Neural cell (in vitro differentiated cells): ENCODE results near the gene KAT2A. TPM values are rescaled to one million over a fixed set of nuclear protein-coding genes. Genes with fewer than 3 reads are reported as not detected.

ENCODE experiments used
- H2AFZ ChIP-seq: fragments of 200-600, 300-800 bp; sonication (generic), shearing (Covaris generic); 2 replicates; pipeline ENCODE4 v1.6.0; 2014; ENCODE audit warnings: low read depth, mild to moderate bottlenecking, antibody characterized with exemption, low read length, moderate library complexity
- H3F3A ChIP-seq: fragments of 200-600 bp; shearing (Covaris generic); 2 replicates; pipeline ENCODE4 v1.6.1; 2016; ENCODE audit warnings: mild to moderate bottlenecking, moderate library complexity, mixed read lengths, antibody characterized with exemption, low read length; ENCODE audit not compliant: insufficient read depth, poor library complexity, severe bottlenecking
- H3K27ac ChIP-seq: fragments of 200-600, 300-800 bp; sonication (generic), shearing (Covaris generic); 2 replicates; pipeline ENCODE4 v1.5.1; 2014; ENCODE audit warnings: mild to moderate bottlenecking, low read length, moderate library complexity
- H3K27me3 ChIP-seq: fragments of 300-800, 200-600 bp; sonication (generic), shearing (Covaris generic); 2 replicates; pipeline ENCODE4 v1.6.0; 2014; ENCODE audit warnings: mild to moderate bottlenecking, low read depth, low read length, moderate library complexity; ENCODE audit not compliant: insufficient read depth
- H3K36me3 ChIP-seq: fragments of 300-800, 200-600 bp; sonication (generic), shearing (Covaris generic); 2 replicates; pipeline ENCODE4 v1.5.1; 2014; ENCODE audit warnings: mild to moderate bottlenecking, antibody characterized with exemption, low read length, moderate library complexity; ENCODE audit not compliant: insufficient read depth
- H3K4me2 ChIP-seq: fragments of 300-800, 200-600 bp; sonication (generic), shearing (Covaris generic); 2 replicates; pipeline ENCODE4 v1.6.0; 2014; ENCODE audit warnings: mild to moderate bottlenecking, low read length
- H3K4me3 ChIP-seq: fragments of 300-800, 200-600 bp; sonication (generic), shearing (Covaris generic); 2 replicates; pipeline ENCODE4 v1.5.1; 2014; ENCODE audit warnings: mild to moderate bottlenecking, low read length, moderate library complexity
- H3K79me2 ChIP-seq: fragments of 200-600 bp; shearing (Covaris generic); replicated peaks from 2 replicates; pipeline ENCODE4 v1.6.0; 2014; ENCODE audit warnings: mild to moderate bottlenecking, low read length, moderate library complexity; ENCODE audit not compliant: insufficient read depth
- H3K9ac ChIP-seq: fragments of 300-800, 200-600 bp; sonication (generic), shearing (Covaris generic); 2 replicates; pipeline ENCODE4 v1.6.1; 2016; ENCODE audit warnings: mild to moderate bottlenecking, low read length, mixed read lengths
- H3K9me2 ChIP-seq: fragments of 200-600 bp; shearing (Covaris generic); 2 replicates; pipeline ENCODE4 v1.6.1; 2016; ENCODE audit warnings: mild to moderate bottlenecking, low read length, mixed read lengths; ENCODE audit not compliant: insufficient read depth
- H3K9me3 ChIP-seq: fragments of 200-600, 300-800 bp; sonication (generic), shearing (Covaris generic); 2 replicates; pipeline ENCODE4 v1.6.1; 2016; ENCODE audit warnings: mild to moderate bottlenecking, mixed run types, low read length, moderate library complexity, mixed read lengths
- H4K20me1 ChIP-seq: fragments of 200-600 bp; shearing (Covaris generic); 2 replicates; pipeline ENCODE4 v1.6.1; 2016; ENCODE audit warnings: mild to moderate bottlenecking, mixed run types; ENCODE audit not compliant: insufficient read depth
- EP300 ChIP-seq: fragments of 450-650 bp; conservative IDR thresholded peaks from 2 replicates; pipeline ENCODE4 v1.6.1; 2014; ENCODE audit warnings: antibody characterized with exemption, mild to moderate bottlenecking, moderate library complexity; ENCODE audit not compliant: poor library complexity, severe bottlenecking
- EZH2 ChIP-seq: fragments of 200-600, 300-800 bp; shearing (Covaris generic), sonication (generic); IDR thresholded peaks from 2 replicates; pipeline ENCODE4 v1.6.1; 2014; ENCODE audit warnings: antibody characterized with exemption, low read length, borderline replicate concordance, mild to moderate bottlenecking; ENCODE audit not compliant: insufficient read depth, poor library complexity, severe bottlenecking
- MXI1 ChIP-seq: fragments of 450-650 bp; conservative IDR thresholded peaks from 2 replicates; pipeline ENCODE4 v1.6.1; 2014; ENCODE audit warnings: antibody characterized with exemption, mild to moderate bottlenecking; ENCODE audit not compliant: poor library complexity, severe bottlenecking
- POLR2AphosphoS5 ChIP-seq: IDR thresholded peaks from 2 replicates; pipeline ENCODE4 v1.6.1; 2012
- RAD21 ChIP-seq: fragments of 450-650 bp; conservative IDR thresholded peaks from 2 replicates; pipeline ENCODE4 v1.6.1; 2014; ENCODE audit warnings: antibody characterized with exemption, mild to moderate bottlenecking, moderate library complexity
- SMC3 ChIP-seq: fragments of 450-650 bp; conservative IDR thresholded peaks from 2 replicates; pipeline ENCODE4 v1.6.1; 2014; ENCODE audit warnings: antibody characterized with exemption, mild to moderate bottlenecking, moderate library complexity; ENCODE audit not compliant: poor library complexity
- TAF1 ChIP-seq: IDR thresholded peaks from 2 replicates; pipeline ENCODE4 v1.6.1; 2012; ENCODE audit warnings: low read depth
- polyA plus RNA-seq: library from polyadenylated mRNA; depleted of rRNA; stranded (reverse); fragments of >200 nt; gene quantifications from 2 replicates; pipeline ENCODE4 v1.2.3, GENCODE V29; 2014
- TF ChIP-seq, protein P1 (sequence below): fragments of 450-650 bp; IDR thresholded peaks from 2 replicates; pipeline ENCODE4 v1.5.1; 2014; ENCODE audit warnings: antibody characterized with exemption, mild to moderate bottlenecking, moderate library complexity; ENCODE audit not compliant: poor library complexity, severe bottlenecking
- TF ChIP-seq, protein P2 (sequence below): IDR thresholded peaks from 2 replicates; pipeline ENCODE4 v1.6.1; 2012; ENCODE audit warnings: borderline replicate concordance

Gene KAT2A
- polyA plus RNA-seq, 1 donor from 2014 or later, result 39.9 TPM

DNA sequence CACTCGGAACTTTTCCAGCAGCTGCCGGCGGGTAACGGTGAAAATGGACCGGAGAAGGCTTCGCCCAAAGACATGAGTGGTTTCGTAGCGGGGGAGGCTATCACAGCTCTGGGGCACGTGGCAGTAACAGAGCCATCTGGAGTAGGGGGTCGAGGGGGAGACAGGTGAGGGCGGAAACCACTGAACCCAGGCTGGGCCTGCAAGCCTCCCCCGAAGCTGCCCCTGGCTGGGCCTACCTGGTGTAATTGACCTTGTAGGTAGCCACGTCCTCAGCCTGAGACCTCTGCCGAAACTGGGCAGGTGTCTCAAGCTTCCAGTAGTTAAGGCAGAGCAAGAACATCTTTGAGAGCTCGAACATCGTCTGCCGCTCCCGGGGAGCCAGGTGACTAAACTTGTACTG lies 1.9 kb downstream of the KAT2A start:
- Histone ChIP-seq H3K27me3 (no peaks in the 10 kb centered on the region), H4K20me1 (no peaks in the 10 kb centered on the region), H3F3A (no peaks in the 10 kb centered on the region), H3K27ac (no peak overlapping the region), H3K36me3 (no peaks in the 10 kb centered on the region), H3K4me2 (no peak overlapping the region), H3K9me2 (no peaks in the 10 kb centered on the region), H3K79me2 (no peaks in the 10 kb centered on the region), H3K9ac (no peak overlapping the region), H3K4me3 (no peak overlapping the region), H3K9me3 (no peaks in the 10 kb centered on the region), H2AFZ (no peak overlapping the region)
- no peak for TF ChIP-seq RAD21
- TF ChIP-seq EP300, result no peak
- TF ChIP-seq MXI1, result no peak
- TF ChIP-seq, protein P1, sequence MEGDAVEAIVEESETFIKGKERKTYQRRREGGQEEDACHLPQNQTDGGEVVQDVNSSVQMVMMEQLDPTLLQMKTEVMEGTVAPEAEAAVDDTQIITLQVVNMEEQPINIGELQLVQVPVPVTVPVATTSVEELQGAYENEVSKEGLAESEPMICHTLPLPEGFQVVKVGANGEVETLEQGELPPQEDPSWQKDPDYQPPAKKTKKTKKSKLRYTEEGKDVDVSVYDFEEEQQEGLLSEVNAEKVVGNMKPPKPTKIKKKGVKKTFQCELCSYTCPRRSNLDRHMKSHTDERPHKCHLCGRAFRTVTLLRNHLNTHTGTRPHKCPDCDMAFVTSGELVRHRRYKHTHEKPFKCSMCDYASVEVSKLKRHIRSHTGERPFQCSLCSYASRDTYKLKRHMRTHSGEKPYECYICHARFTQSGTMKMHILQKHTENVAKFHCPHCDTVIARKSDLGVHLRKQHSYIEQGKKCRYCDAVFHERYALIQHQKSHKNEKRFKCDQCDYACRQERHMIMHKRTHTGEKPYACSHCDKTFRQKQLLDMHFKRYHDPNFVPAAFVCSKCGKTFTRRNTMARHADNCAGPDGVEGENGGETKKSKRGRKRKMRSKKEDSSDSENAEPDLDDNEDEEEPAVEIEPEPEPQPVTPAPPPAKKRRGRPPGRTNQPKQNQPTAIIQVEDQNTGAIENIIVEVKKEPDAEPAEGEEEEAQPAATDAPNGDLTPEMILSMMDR, result no peak
- TF ChIP-seq TAF1, result no peak
- TF ChIP-seq POLR2AphosphoS5, result no peak
- TF ChIP-seq, protein P2, sequence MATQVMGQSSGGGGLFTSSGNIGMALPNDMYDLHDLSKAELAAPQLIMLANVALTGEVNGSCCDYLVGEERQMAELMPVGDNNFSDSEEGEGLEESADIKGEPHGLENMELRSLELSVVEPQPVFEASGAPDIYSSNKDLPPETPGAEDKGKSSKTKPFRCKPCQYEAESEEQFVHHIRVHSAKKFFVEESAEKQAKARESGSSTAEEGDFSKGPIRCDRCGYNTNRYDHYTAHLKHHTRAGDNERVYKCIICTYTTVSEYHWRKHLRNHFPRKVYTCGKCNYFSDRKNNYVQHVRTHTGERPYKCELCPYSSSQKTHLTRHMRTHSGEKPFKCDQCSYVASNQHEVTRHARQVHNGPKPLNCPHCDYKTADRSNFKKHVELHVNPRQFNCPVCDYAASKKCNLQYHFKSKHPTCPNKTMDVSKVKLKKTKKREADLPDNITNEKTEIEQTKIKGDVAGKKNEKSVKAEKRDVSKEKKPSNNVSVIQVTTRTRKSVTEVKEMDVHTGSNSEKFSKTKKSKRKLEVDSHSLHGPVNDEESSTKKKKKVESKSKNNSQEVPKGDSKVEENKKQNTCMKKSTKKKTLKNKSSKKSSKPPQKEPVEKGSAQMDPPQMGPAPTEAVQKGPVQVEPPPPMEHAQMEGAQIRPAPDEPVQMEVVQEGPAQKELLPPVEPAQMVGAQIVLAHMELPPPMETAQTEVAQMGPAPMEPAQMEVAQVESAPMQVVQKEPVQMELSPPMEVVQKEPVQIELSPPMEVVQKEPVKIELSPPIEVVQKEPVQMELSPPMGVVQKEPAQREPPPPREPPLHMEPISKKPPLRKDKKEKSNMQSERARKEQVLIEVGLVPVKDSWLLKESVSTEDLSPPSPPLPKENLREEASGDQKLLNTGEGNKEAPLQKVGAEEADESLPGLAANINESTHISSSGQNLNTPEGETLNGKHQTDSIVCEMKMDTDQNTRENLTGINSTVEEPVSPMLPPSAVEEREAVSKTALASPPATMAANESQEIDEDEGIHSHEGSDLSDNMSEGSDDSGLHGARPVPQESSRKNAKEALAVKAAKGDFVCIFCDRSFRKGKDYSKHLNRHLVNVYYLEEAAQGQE, result no peak
- no peak for TF ChIP-seq SMC3
- no peak for TF ChIP-seq EZH2

DNA sequence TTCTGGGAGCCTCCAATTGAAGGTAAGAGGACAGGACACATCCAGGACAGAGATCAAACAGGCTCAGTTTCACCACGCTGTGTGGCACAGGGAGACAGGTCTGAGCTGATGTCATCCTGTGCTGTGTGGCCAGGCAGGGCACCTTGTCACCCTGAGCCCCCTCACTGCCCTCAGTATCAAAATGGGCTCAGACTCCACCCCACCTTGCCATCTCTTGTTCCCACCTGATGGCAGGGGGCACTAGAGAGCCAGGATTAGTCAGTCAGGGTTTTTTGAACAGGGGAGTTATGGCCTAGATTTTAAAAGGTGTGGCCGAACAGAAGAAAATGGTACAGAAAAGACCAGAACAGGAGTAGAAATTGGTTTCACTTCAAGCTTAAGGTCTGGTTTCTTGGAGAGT lies 2.6 kb downstream of the KAT2A start:
- no peaks in the 10 kb centered on the region for H3F3A ChIP-seq
- no peaks in the 10 kb centered on the region for H3K36me3 ChIP-seq
- no peaks in the 10 kb centered on the region for H3K27me3 ChIP-seq
- no peak overlapping the region for H3K9ac ChIP-seq
- H2AFZ ChIP-seq, result no peak overlapping the region
- no peaks in the 10 kb centered on the region for H3K79me2 ChIP-seq
- H3K9me2 ChIP-seq, result no peaks in the 10 kb centered on the region
- no peak overlapping the region for H3K4me2 ChIP-seq
- no peaks in the 10 kb centered on the region for H4K20me1 ChIP-seq
- no peaks in the 10 kb centered on the region for H3K9me3 ChIP-seq
- H3K27ac ChIP-seq, result no peak overlapping the region
- H3K4me3 ChIP-seq, result no peak overlapping the region
- TF ChIP-seq, protein P1, result peak; percentile 31
- no peak for TF ChIP-seq TAF1
